Measurements from ENCODE around the gene PRKAA1.
"Not testable (repeated sequence)": the region's sequence is repeated elsewhere in the genome, so short reads cannot be mapped to it uniquely, and the experiment has no call there.

DNA sequence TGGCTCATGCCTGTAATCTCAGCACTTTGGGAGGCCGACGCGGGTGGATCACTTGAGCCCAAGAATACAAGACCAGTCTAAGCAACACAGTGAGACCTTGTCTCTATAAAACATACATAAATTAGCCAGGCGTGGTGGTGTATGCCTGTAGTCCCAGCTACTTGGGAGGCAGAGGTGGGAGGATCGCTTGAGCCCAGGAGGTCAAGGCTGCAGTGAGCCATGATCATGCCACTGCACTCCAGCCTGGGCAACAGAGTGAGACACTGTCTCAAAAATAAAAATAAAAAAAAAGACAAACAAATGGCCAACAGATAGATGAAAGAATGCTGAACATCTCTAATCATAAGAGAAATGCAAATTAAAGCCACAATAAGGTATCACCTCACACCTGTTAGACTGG is 9.2 kb downstream of the PRKAA1 start:
- TF ChIP-seq, protein P1, sequence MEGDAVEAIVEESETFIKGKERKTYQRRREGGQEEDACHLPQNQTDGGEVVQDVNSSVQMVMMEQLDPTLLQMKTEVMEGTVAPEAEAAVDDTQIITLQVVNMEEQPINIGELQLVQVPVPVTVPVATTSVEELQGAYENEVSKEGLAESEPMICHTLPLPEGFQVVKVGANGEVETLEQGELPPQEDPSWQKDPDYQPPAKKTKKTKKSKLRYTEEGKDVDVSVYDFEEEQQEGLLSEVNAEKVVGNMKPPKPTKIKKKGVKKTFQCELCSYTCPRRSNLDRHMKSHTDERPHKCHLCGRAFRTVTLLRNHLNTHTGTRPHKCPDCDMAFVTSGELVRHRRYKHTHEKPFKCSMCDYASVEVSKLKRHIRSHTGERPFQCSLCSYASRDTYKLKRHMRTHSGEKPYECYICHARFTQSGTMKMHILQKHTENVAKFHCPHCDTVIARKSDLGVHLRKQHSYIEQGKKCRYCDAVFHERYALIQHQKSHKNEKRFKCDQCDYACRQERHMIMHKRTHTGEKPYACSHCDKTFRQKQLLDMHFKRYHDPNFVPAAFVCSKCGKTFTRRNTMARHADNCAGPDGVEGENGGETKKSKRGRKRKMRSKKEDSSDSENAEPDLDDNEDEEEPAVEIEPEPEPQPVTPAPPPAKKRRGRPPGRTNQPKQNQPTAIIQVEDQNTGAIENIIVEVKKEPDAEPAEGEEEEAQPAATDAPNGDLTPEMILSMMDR (IDR thresholded peaks at IDR 0.05; ENCODE audit: insufficient read depth, low read length, poor library complexity, severe bottlenecking), result not testable (repeated sequence)
- not testable (repeated sequence) for TF ChIP-seq EZH2phosphoT487 (conservative IDR thresholded peaks at IDR 0.05; ENCODE audit: low read length)

All from SU-DHL-6 (cell line).